Smooth muscle cell (in vitro differentiated cells): ENCODE data around the gene CLEC7A. TPM values are rescaled to one million over a fixed set of nuclear protein-coding genes. Genes with fewer than 3 reads are reported as not detected.
A peak's percentile ranks its signal among the peaks of the same experiment; 100 is the strongest.

ENCODE experiments used
- DNase-seq: peaks from one replicate; lab custom pipeline; 2025; ENCODE audit not compliant: unreplicated experiment; lab: John Stamatoyannopoulos, UW
- H2AFZ ChIP-seq: fragments of 200-600 bp; sonication (generic); 2 replicates; pipeline ENCODE4 v1.6.0; 2016; ENCODE audit warnings: antibody characterized with exemption, low read depth, mild to moderate bottlenecking
- H3F3A ChIP-seq: fragments of 200-600 bp; sonication (generic); 2 replicates; pipeline ENCODE4 v1.6.0; 2017; ENCODE audit warnings: antibody characterized with exemption, low read depth
- H3K27ac ChIP-seq: fragments of 200-600 bp; sonication (generic); 2 replicates; pipeline ENCODE4 v1.5.1; 2016; ENCODE audit warnings: low read depth, mild to moderate bottlenecking
- H3K27me3 ChIP-seq: fragments of 200-600 bp; sonication (generic); 2 replicates; pipeline ENCODE4 v1.6.1; 2016; ENCODE audit warnings: low read depth, mild to moderate bottlenecking
- H3K36me3 ChIP-seq: fragments of 200-600 bp; sonication (generic); 2 replicates; pipeline ENCODE4 v1.5.1; 2016; ENCODE audit warnings: low read depth
- H3K4me1 ChIP-seq: fragments of 200-600 bp; sonication (generic); 2 replicates; pipeline ENCODE4 v1.5.1; 2016; ENCODE audit warnings: low read depth
- H3K4me2 ChIP-seq: fragments of 200-600 bp; sonication (generic); 2 replicates; pipeline ENCODE4 v1.6.0; 2016; ENCODE audit warnings: mild to moderate bottlenecking
- H3K4me3 ChIP-seq: fragments of 200-600 bp; sonication (generic); 2 replicates; pipeline ENCODE4 v1.5.1; 2016; ENCODE audit warnings: mild to moderate bottlenecking
- H3K79me2 ChIP-seq: fragments of 200-600 bp; sonication (generic); 2 replicates; pipeline ENCODE4 v1.6.0; 2016; ENCODE audit warnings: low read depth, mild to moderate bottlenecking
- H3K9ac ChIP-seq: fragments of 200-600 bp; sonication (generic); 2 replicates; pipeline ENCODE4 v1.6.0; 2016; ENCODE audit warnings: low read depth
- H3K9me3 ChIP-seq: fragments of 200-600 bp; sonication (generic); replicated peaks from 2 replicates; pipeline ENCODE4 v1.5.1; 2016; ENCODE audit warnings: low read depth
- H4K20me1 ChIP-seq: fragments of 200-600 bp; sonication (generic); 2 replicates; pipeline ENCODE4 v1.6.0; 2016; ENCODE audit warnings: low read depth
- WGBS: methylation state at CpG from one replicate; pipeline ENCODE4 v1.1.7; 2016; ENCODE audit warnings: low lambda C conversion rate; 5-methylcytosine and 5-hydroxymethylcytosine counted together
- polyA plus RNA-seq: library from polyadenylated mRNA; unstranded; fragments of >200 nt; fragmentation: Nextera tagmentation; extraction: Ambion mirVana; gene quantifications from 2 replicates; pipeline ENCODE4 v1.2.1, GENCODE V29; 2016
- total RNA-seq: library from RNA; depleted of rRNA; stranded (reverse); fragments of >200 nt; gene quantifications from 2 replicates; pipeline ENCODE4 v1.2.3, GENCODE V29; 2014
- TF ChIP-seq, protein P1 (sequence below): fragments of 200-600 bp; sonication (generic); IDR thresholded peaks from 2 replicates; pipeline ENCODE4 v1.5.1; 2017; ENCODE audit warnings: borderline replicate concordance, mild to moderate bottlenecking, antibody characterized with exemption; ENCODE audit not compliant: insufficient read depth, poor library complexity, severe bottlenecking

Gene CLEC7A
- total RNA-seq (0.27 TPM in 1 of 2 replicates, not detected in the other), polyA plus RNA-seq (0.41 TPM in 1 of 2 replicates, not detected in the other)

DNA sequence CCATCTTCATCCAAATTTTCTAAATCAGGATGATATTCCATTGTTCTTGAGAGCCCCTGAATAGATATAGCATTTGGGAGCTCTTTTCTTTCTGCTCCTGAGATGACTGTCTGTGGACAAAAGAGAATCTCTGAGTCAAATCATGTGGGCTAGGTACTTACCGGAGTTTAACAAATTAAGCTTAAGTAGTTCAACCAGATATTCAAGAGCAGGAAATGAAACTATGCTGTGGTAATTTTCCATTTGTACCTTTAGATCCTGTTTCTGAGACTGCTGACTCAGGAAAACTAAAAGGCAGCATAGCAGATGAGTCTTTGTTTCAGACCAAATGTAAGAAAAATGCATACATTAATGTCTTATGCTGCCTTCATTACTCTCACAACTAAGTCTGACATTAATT, at the start of gene CLEC7A:
TSS of gene CLEC7A (minus strand) at position 158 of the 400 bp plus-strand sequence. CDS start at position 41, 117 bp downstream.
- TF ChIP-seq, protein P1, sequence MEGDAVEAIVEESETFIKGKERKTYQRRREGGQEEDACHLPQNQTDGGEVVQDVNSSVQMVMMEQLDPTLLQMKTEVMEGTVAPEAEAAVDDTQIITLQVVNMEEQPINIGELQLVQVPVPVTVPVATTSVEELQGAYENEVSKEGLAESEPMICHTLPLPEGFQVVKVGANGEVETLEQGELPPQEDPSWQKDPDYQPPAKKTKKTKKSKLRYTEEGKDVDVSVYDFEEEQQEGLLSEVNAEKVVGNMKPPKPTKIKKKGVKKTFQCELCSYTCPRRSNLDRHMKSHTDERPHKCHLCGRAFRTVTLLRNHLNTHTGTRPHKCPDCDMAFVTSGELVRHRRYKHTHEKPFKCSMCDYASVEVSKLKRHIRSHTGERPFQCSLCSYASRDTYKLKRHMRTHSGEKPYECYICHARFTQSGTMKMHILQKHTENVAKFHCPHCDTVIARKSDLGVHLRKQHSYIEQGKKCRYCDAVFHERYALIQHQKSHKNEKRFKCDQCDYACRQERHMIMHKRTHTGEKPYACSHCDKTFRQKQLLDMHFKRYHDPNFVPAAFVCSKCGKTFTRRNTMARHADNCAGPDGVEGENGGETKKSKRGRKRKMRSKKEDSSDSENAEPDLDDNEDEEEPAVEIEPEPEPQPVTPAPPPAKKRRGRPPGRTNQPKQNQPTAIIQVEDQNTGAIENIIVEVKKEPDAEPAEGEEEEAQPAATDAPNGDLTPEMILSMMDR = no peak
- Histone ChIP-seq H3K9ac (no peak within 1 kb of the TSS), H3K4me3 (no peak within 1 kb of the TSS), H4K20me1 (no peaks in the 10 kb centered on the region), H3K4me2 (no peak within 1 kb of the TSS), H3K27ac (no peak within 1 kb of the TSS), H3K9me3 (no peaks in the 10 kb centered on the region), H3K79me2 (no peaks in the 10 kb centered on the region), H3K4me1 (no peaks in the 10 kb centered on the region), H3K27me3 (peaks cover 22% of the 10 kb centered on the region), H2AFZ (peak within 1 kb of the TSS; percentile 70), H3F3A (peaks cover 7% of the 10 kb centered on the region), H3K36me3 (no peaks in the 10 kb centered on the region)
- no peak for DNase-seq
- 30% methylated on average over 1 of the region's 1 CpG for WGBS

- 34% methylated on average over 5 of the region's 5 CpGs for WGBS
- Histone ChIP-seq H3K4me2 (peak overlapping the region; percentile 46), H3K36me3 (no peaks in the 10 kb centered on the region), H3K27me3 (no peaks in the 10 kb centered on the region), H2AFZ (peak overlapping the region; percentile 52), H3K79me2 (no peaks in the 10 kb centered on the region), H3K27ac (peak overlapping the region; percentile 53), H3F3A (peaks cover 9% of the 10 kb centered on the region), H3K9me3 (no peaks in the 10 kb centered on the region), H3K9ac (no peak overlapping the region), H3K4me3 (no peak overlapping the region), H3K4me1 (peaks cover 15% of the 10 kb centered on the region), H4K20me1 (no peaks in the 10 kb centered on the region)
- TF ChIP-seq, protein P1 = no peak
- no peak for DNase-seq
These were observed 49.8 kb upstream of the CLEC7A start for GRCh38 chr12:10179776-10180181.

GRCh38 chr12:10178821-10179220, 48.8 kb upstream of the CLEC7A start, which contains the start of gene TMEM52B:
TSS of gene TMEM52B (plus strand) at chr12:10179032. CDS start at chr12:10179575, 543 bp downstream.
- no peak for DNase-seq
- peak within 1 kb of the TSS; percentile 52 for H2AFZ ChIP-seq
- H3K9ac ChIP-seq = no peak within 1 kb of the TSS
- H3K9me3 ChIP-seq = no peaks in the 10 kb centered on the region
- H3F3A ChIP-seq = peaks cover 9% of the 10 kb centered on the region
- peak within 1 kb of the TSS; percentile 46 for H3K4me2 ChIP-seq
- TF ChIP-seq, protein P1 = no peak
- H3K27me3 ChIP-seq = no peaks in the 10 kb centered on the region
- H4K20me1 ChIP-seq = no peaks in the 10 kb centered on the region
- peak within 1 kb of the TSS; percentile 53 for H3K27ac ChIP-seq
- H3K4me3 ChIP-seq = no peak within 1 kb of the TSS
- no peaks in the 10 kb centered on the region for H3K79me2 ChIP-seq
- H3K36me3 ChIP-seq = no peaks in the 10 kb centered on the region
- 55% methylated on average over 4 of the region's 4 CpGs for WGBS
- H3K4me1 ChIP-seq = peaks cover 15% of the 10 kb centered on the region

DNA sequence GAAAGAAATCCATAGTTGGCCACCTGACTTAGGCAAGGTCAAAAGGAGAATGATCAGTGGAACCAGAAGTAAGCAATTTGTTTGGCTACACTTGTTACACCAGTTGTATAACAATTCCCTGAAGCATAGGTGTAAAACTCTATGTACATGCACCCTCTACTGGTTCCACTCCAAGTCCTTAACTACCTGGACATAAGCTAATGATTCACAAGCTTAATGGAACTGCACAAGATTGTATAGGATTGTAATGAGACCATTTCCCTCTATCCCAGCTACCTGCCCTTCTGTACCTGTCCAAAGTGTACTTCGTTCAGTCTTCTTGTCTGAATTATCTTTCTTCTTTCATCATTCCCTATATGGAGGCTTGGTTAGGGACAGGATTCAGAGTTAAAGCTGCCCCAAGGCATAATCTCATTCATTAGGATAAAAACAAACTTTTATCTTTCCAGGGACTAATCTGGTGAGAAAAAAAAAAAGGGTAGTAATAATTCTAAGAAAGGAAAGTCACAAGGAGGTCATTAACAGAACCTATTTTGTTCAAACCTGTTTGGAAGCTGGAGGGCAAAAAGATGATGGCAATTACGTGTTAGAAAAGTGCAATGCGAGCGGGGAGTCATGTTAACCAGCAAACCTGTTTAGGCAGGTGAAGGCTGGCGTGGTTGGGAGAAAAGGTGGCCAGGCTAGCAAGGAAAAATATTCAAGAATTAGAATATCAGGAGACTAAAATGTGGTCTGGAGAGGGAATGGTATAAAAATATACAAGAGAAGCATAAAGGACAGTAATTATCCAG, 46.0 kb upstream of the CLEC7A start:
- Histone ChIP-seq H3K9me3 (no peaks in the 10 kb centered on the region), H3K4me2 (no peak overlapping the region), H3K36me3 (no peaks in the 10 kb centered on the region), H3F3A (peaks cover 4% of the 10 kb centered on the region), H3K27ac (peak overlapping the region; percentile 64), H3K27me3 (no peaks in the 10 kb centered on the region), H2AFZ (no peak overlapping the region), H3K4me3 (no peak overlapping the region), H4K20me1 (no peaks in the 10 kb centered on the region), H3K4me1 (peaks cover 8% of the 10 kb centered on the region), H3K79me2 (no peaks in the 10 kb centered on the region), H3K9ac (no peak overlapping the region)
- 66% methylated on average over 5 of the region's 5 CpGs for WGBS
- no peak for DNase-seq
- TF ChIP-seq, protein P1 = no peak
